Tibial nerve (tissue), 4 donors: ENCODE data around the gene ZC3H15. TPM values are rescaled to one million over a fixed set of nuclear protein-coding genes. Genes with fewer than 3 reads are reported as not detected.

Source experiments
- DNase-seq, 2 donors: peaks; one replicate each; pipeline ENCODE4 v3.0.0-alpha.2; 2019; ENCODE audit warnings: low spot score in 2 of 2
- H3K27ac ChIP-seq, 4 donors: fragments of 200-600 bp; sonication (generic) in 3 of 4; one replicate each; pipeline ENCODE4 v1.5.1; 2017 to 2019; ENCODE audit warnings: mild to moderate bottlenecking in 1 of 4
- H3K27me3 ChIP-seq, 2 donors: fragments of 200-600 bp; sonication (generic) in 1 of 2; one replicate each; pipeline versions ENCODE4 v1.5.1 to v1.6.0; 2017 to 2019
- H3K36me3 ChIP-seq, 3 donors: fragments of 200-600 bp; sonication (generic); one replicate each; pipeline ENCODE4 v1.5.1; 2018 to 2019
- H3K4me1 ChIP-seq, 4 donors: fragments of 200-600 bp; sonication (generic) in 3 of 4; one replicate each; pipeline ENCODE4 v1.5.1; 2017 to 2019
- H3K4me3 ChIP-seq, 4 donors: fragments of 200-600 bp; sonication (generic) in 3 of 4; one replicate each; pipeline ENCODE4 v1.5.1; 2017 to 2019; ENCODE audit warnings: mild to moderate bottlenecking in 1 of 4, moderate library complexity in 1 of 4
- H3K9me3 ChIP-seq, 4 donors: fragments of 200-600 bp; sonication (generic) in 3 of 4; one replicate each; pipeline ENCODE4 v1.5.1; 2017 to 2019
- CTCF ChIP-seq, 5 experiments: fragments of 200-600 bp in 3 of 5; fragments of 450-650 bp in 2 of 5; sonication (generic) in 3 of 5; IDR thresholded peaks; one replicate each; pipeline ENCODE4 v1.5.1; 2016 to 2019; ENCODE audit warnings: antibody characterized with exemption in 5 of 5, mild to moderate bottlenecking in 3 of 5, moderate library complexity in 2 of 5
- EP300 ChIP-seq, 2 donors: sonication (generic); formaldehyde crosslinking; IDR thresholded peaks; one replicate each; pipeline ENCODE4 v1.6.1; 2017; ENCODE audit warnings: antibody characterized with exemption in 2 of 2, mild to moderate bottlenecking in 1 of 2
- POLR2A ChIP-seq, 2 donors: fragments of 450-650 bp; IDR thresholded peaks; one replicate each; pipeline ENCODE4 v1.6.1; 2017; ENCODE audit warnings: antibody characterized with exemption in 2 of 2, mild to moderate bottlenecking in 2 of 2, moderate library complexity in 2 of 2
- WGBS, 2 donors: methylation state at CpG; one replicate each; pipeline ENCODE4 v1.1.5; 2018; 5-methylcytosine and 5-hydroxymethylcytosine counted together
- total RNA-seq, 4 donors: library from RNA; depleted of rRNA; stranded (reverse); fragments of >200 nt; gene quantifications; one replicate each; pipeline ENCODE4 v1.1.0, GENCODE V29; 2016

The ZC3H15 gene
- total RNA-seq, 4 donors from 2014 or later, result 45.7 to 50.7 (median 48.4) TPM

DNA sequence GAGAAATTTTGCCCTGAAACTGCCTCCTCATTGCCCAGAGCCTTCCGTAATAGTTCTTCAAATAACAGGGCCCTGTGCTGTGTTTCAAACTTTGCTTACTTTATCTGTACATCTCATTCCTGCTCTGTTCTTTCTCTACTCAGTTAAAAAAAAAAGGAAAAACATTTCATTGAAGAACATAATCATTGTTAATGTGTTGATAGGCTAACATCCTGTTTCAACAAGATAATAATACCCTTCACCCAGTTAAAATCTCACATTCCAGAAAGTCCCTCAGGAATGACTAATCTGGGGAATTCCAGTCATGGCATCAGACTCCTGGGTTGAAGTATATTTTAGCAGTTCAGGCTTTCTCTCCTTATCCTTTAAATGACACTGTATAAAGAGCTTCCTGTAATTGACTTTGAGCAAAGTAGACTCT, 58.2 kb downstream of the ZC3H15 start:
- peaks cover 0 to 40% (median 19%) of the 10 kb centered on the region in 4 donors for H3K4me1 ChIP-seq
- TF ChIP-seq EP300 (IDR thresholded peaks at IDR 0.05) (peak in 1 of 2 donors; percentile 9), CTCF (IDR thresholded peaks at IDR 0.05) (no peak)
- no peaks in the 10 kb centered on the region for H3K9me3 ChIP-seq
- no peak for DNase-seq
- no peaks in the 10 kb centered on the region for H3K36me3 ChIP-seq
- H3K4me3 ChIP-seq, result no peak overlapping the region
- no peaks in the 10 kb centered on the region for H3K27me3 ChIP-seq
- H3K27ac ChIP-seq, result peak overlapping the region in 3 of 4 donors; percentile 32 to 81 (median 70)
- 18 to 35% methylated on average over 1 of the region's 1 CpG for WGBS, 2 donors

- no peaks in the 10 kb centered on the region for H3K27me3 ChIP-seq
- peak overlapping the region in 2 of 4 donors; percentile 2 to 67 for H3K27ac ChIP-seq
- WGBS, 2 donors, result 0 to 32% methylated on average over 1 of the region's 1 CpG
- no peaks in the 10 kb centered on the region for H3K36me3 ChIP-seq
- no peak overlapping the region for H3K4me3 ChIP-seq
- no peak for DNase-seq
- H3K9me3 ChIP-seq, result no peaks in the 10 kb centered on the region
- no peak for TF ChIP-seq CTCF (IDR thresholded peaks at IDR 0.05)
- TF ChIP-seq EP300 (IDR thresholded peaks at IDR 0.05), result no peak
- TF ChIP-seq POLR2A (IDR thresholded peaks at IDR 0.05), result no peak
- H3K4me1 ChIP-seq, result peaks cover 0 to 40% (median 19%) of the 10 kb centered on the region in 4 donors
These were observed 60.8 kb downstream of the ZC3H15 start for GRCh38 chr2:186546846-186547245.

- TF ChIP-seq EP300 (IDR thresholded peaks at IDR 0.05) (no peak), CTCF (IDR thresholded peaks at IDR 0.05) (no peak), POLR2A (IDR thresholded peaks at IDR 0.05) (no peak)
- 79 to 80% methylated on average over 8 of the region's 8 CpGs for WGBS, 2 donors
- H3K4me3 ChIP-seq, result no peak overlapping the region
- no peaks in the 10 kb centered on the region for H3K27me3 ChIP-seq
- no peaks in the 10 kb centered on the region for H3K9me3 ChIP-seq
- H3K36me3 ChIP-seq, result no peaks in the 10 kb centered on the region
- no peak overlapping the region for H3K27ac ChIP-seq
- no peak for DNase-seq
- peaks cover 0 to 8% (median 4%) of the 10 kb centered on the region in 4 donors for H3K4me1 ChIP-seq
These were observed 65.4 kb downstream of the ZC3H15 start for GRCh38 chr2:186551323-186552050.

DNA sequence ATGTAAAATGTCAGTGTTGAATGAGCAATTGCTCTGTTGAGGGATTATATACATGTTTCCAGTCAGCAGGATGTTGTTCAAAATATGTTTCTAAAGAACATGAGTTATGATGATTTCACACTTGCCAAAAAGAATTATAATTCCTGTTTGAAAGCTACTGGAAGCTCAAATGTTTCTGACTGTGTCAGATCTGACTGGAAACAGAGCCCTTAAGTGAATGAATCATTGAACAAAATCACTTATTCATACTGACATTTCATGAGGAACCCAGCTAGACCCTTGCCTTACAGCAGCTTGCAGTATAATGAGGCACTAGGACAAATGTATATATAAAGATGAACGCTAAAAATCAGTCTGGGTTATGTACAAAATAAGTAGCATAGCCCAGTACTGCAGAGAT, 68.4 kb downstream of the ZC3H15 start:
- Histone ChIP-seq H3K27me3 (no peaks in the 10 kb centered on the region), H3K4me1 (no peaks in the 10 kb centered on the region), H3K4me3 (no peak overlapping the region), H3K36me3 (no peaks in the 10 kb centered on the region), H3K27ac (peak overlapping the region in 1 of 4 donors; percentile 57), H3K9me3 (no peaks in the 10 kb centered on the region)
- no peak for DNase-seq
- TF ChIP-seq CTCF (IDR thresholded peaks at IDR 0.05), result no peak
- no peak for TF ChIP-seq EP300 (IDR thresholded peaks at IDR 0.05)
- no peak for TF ChIP-seq POLR2A (IDR thresholded peaks at IDR 0.05)
- WGBS, 2 donors, result 44 to 61% methylated on average over 1 of the region's 1 CpG

DNA sequence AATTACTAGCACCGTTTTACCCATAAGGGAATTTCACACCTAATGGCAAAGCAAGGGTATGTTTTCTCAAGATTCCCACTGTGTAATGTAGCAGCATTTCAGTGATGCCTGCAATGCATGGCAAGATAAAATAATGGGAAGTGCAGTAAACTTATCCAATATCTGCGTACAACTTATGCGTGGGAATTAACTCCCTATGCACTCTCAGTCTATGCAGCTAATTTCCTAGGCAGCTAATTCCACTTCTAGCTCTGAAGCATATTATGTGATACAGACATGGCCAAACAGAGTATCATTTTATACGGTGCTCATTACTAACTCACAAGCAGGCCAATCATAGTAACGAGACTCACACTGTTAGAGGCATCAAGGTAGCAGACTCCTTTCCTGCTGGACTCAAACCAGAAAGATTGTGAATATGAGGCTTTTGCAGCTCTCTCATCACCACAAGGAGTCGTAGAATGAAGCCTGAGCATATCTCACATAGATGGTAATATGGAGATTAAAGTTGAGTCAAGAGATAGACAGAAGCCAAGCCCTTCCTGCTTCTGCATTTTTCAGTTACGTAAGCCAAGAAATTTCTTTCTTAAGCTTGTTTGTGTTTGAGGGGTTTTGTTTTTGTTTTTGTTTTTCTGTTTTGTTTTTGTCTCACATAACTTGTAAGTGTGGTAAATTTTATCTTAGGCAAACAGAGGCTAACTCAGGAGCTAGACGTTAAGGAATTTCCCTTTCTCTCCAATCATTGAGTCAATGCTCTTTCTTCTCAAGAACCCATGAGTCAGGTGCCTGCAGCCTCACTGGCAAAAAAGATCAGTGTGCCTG, 69.0 kb downstream of the ZC3H15 start:
- TF ChIP-seq CTCF (IDR thresholded peaks at IDR 0.05) (no peak), EP300 (IDR thresholded peaks at IDR 0.05) (no peak), POLR2A (IDR thresholded peaks at IDR 0.05) (no peak)
- no peaks in the 10 kb centered on the region for H3K36me3 ChIP-seq
- no peak overlapping the region for H3K4me3 ChIP-seq
- H3K27ac ChIP-seq, result peak overlapping the region in 1 of 4 donors; percentile 57
- H3K27me3 ChIP-seq, result no peaks in the 10 kb centered on the region
- no peak for DNase-seq
- no peaks in the 10 kb centered on the region for H3K9me3 ChIP-seq
- WGBS, 2 donors, result 63% methylated on average over 8 of the region's 8 CpGs
- H3K4me1 ChIP-seq, result no peaks in the 10 kb centered on the region
